ENCODE data around the gene CACNA1A.
"Not testable (repeated sequence)": the region's sequence is repeated elsewhere in the genome, so short reads cannot be mapped to it uniquely, and the experiment has no call there.

Gene CACNA1A

DNA sequence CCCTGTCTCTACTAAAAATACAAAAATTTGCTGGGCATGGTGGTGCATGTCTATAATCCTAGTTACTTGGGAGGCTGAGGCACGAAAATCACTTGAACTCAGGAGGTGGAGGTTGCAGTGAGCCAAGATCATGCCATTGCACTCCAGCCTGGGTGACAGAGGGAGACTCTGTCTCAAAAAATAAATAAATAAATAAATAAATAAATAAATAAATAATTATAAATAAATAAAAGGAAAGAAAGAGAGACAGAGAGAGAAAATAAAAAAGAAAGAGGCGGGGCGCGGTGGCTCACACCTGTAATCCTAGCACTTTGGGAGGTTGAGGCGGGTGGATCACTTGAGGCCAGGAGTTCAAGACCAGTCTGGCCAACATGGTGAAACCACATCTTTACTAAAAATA is 328.7 kb downstream of the CACNA1A start:
- peaks cover 22% of the 10 kb centered on the region for H3K4me1 Mint-ChIP-seq (ENCODE audit: low read depth)
- not testable (repeated sequence) for H3K9me3 Mint-ChIP-seq; H3K4me3 Mint-ChIP-seq; H3K27me3 Mint-ChIP-seq (ENCODE audit: low read depth); H3K36me3 Mint-ChIP-seq (ENCODE audit: low read depth); H3K27ac Mint-ChIP-seq

- Mint-ChIP-seq H3K9me3 (no peaks in the 10 kb centered on the region), H3K36me3 (ENCODE audit: low read depth) (peaks cover 2% of the 10 kb centered on the region), H3K27me3 (ENCODE audit: low read depth) (no peaks in the 10 kb centered on the region), H3K4me3 (no peak overlapping the region), H3K4me1 (ENCODE audit: low read depth) (peaks cover 23% of the 10 kb centered on the region), H3K27ac (no peak overlapping the region)
Observed at GRCh38 chr19:13176345-13176744, 329.9 kb downstream of the CACNA1A start.

GRCh38 chr19:13173139-13173737 is 333.0 kb downstream of the CACNA1A start:
- peak overlapping the region; percentile 55 for H3K4me3 Mint-ChIP-seq
- H3K36me3 Mint-ChIP-seq (ENCODE audit: low read depth): peaks cover 13% of the 10 kb centered on the region
- no peaks in the 10 kb centered on the region for H3K27me3 Mint-ChIP-seq (ENCODE audit: low read depth)
- peaks cover 36% of the 10 kb centered on the region for H3K4me1 Mint-ChIP-seq (ENCODE audit: low read depth)
- H3K9me3 Mint-ChIP-seq: no peaks in the 10 kb centered on the region
- peak overlapping the region; percentile 94 for H3K27ac Mint-ChIP-seq

DNA sequence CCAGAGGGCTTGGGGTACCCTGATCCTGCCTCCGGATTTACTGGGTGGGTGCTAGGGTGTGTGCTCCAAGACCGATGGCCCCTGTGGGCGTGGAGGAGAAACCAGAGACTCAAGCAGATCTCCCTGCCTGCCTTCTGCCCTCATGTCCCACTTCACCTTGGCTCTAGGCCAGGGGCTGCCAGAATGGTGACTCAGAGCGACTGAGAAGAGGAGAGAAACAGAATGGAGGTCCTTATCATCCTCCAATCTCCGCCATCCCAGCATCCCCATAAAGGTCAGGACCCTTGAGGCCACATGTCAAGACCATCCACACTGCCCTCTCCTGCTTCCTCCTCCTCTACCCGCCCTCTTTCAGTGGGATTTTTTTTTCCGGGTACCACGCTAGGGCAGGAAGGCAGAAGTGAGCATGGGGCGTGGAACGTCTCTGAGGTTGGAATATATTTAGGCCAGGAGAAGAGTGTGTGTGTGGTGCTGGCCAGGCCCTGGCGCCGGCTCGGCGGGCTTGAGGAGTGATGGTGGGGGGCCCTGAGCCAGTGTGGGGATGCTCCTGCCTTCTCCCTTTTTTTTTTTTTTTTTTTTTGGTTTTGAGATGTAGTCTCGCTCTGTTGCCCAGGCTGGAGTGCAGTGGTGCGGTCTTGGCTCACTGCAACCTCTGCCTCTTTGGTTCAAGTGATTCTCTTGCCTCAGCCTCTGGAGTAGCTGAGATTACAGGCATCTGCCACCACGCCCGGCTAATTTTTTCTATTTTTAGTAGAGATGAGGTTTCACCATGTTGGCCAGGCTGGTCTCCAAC is 333.7 kb downstream of the CACNA1A start:
- no peaks in the 10 kb centered on the region for H3K27me3 Mint-ChIP-seq (ENCODE audit: low read depth)
- H3K27ac Mint-ChIP-seq: peak overlapping the region; percentile 94
- peaks cover 40% of the 10 kb centered on the region for H3K4me1 Mint-ChIP-seq (ENCODE audit: low read depth)
- H3K9me3 Mint-ChIP-seq: no peaks in the 10 kb centered on the region
- peaks cover 13% of the 10 kb centered on the region for H3K36me3 Mint-ChIP-seq (ENCODE audit: low read depth)
- peak overlapping the region; percentile 55 for H3K4me3 Mint-ChIP-seq

DNA sequence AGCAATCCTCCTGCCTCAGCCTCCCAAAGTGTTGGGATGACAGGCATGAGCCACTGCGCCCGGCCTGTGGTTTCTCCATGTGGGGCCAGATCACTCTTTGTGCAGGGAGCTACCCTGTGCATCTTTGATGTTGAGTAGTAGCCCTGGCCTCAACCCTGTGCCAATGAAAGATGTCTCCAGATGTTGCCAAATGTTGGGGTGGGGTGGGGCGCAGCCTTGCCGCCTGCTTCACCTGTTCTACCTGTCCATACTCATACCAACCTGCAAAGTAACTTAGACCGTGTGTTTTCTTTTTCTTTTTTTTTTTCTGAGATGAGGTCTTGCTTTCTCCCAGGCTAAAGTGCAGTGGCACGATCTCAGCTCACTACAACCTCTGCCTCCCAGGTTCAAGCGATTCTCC is 335.1 kb downstream of the CACNA1A start:
- Mint-ChIP-seq H3K27ac (peak overlapping the region; percentile 66), H3K27me3 (ENCODE audit: low read depth) (no peaks in the 10 kb centered on the region), H3K4me3 (peak overlapping the region; percentile 25), H3K9me3 (no peaks in the 10 kb centered on the region), H3K4me1 (ENCODE audit: low read depth) (peaks cover 48% of the 10 kb centered on the region), H3K36me3 (ENCODE audit: low read depth) (peaks cover 13% of the 10 kb centered on the region)

GRCh38 chr19:13169769-13170168 is 336.5 kb downstream of the CACNA1A start:
- Mint-ChIP-seq H3K9me3 (no peaks in the 10 kb centered on the region), H3K4me1 (ENCODE audit: low read depth) (peaks cover 58% of the 10 kb centered on the region), H3K4me3 (peak overlapping the region; percentile 60), H3K36me3 (ENCODE audit: low read depth) (peaks cover 13% of the 10 kb centered on the region), H3K27ac (peak overlapping the region; percentile 81), H3K27me3 (ENCODE audit: low read depth) (no peaks in the 10 kb centered on the region)

- not testable (repeated sequence) for H3K9me3 Mint-ChIP-seq; H3K27me3 Mint-ChIP-seq (ENCODE audit: low read depth); H3K4me3 Mint-ChIP-seq
- Mint-ChIP-seq H3K36me3 (ENCODE audit: low read depth) (peaks cover 10% of the 10 kb centered on the region), H3K27ac (peak overlapping the region; percentile 77), H3K4me1 (ENCODE audit: low read depth) (peaks cover 57% of the 10 kb centered on the region)
Observed at GRCh38 chr19:13166151-13166550, 340.1 kb downstream of the CACNA1A start.

GRCh38 chr19:13165162-13165997 is 340.9 kb downstream of the CACNA1A start:
- peak overlapping the region; percentile 81 for H3K4me3 Mint-ChIP-seq
- H3K27me3 Mint-ChIP-seq (ENCODE audit: low read depth): no peaks in the 10 kb centered on the region
- H3K4me1 Mint-ChIP-seq (ENCODE audit: low read depth): peaks cover 54% of the 10 kb centered on the region
- H3K27ac Mint-ChIP-seq: peak overlapping the region; percentile 93
- no peaks in the 10 kb centered on the region for H3K9me3 Mint-ChIP-seq
- peaks cover 8% of the 10 kb centered on the region for H3K36me3 Mint-ChIP-seq (ENCODE audit: low read depth)

DNA sequence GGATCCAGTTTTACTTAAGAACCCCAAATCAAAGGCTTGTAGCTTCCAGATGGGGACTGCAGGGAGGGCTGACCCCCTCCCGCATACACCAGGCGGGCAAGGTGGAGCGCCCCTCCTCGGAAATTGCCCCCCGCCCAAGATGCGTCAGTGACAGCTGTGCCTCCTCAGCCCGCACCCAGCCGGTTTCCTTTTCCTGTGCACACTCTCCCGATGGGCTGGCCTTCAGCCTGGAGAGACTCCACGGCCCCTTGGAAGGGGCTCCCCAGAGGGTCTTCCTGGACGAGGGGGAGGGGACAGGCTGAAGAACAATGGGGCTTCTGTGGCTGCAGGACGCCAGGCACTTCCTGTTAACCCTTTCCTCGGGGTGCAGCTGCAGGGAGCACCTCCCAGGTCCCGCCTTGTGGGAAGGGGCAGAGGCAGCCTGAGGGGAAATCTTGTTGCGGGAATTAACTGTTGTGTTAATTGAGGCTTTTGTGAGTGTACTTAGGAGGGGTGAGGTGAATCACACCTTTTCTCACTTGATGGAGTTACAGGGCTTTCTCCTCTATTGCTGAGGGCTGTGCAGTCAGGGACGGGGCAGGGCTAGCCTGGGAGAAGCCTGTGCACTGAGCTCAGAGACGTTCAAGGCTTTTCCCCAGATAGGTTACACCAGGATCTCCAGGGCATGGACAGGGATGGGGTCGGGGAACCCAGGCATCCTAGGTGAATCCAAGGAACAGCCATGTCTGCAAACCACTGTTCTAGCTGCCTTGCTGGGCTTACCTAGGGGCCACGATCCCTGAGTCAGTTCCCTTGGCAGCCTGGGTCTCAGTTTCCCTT is 341.7 kb downstream of the CACNA1A start:
- peak overlapping the region; percentile 81 for H3K4me3 Mint-ChIP-seq
- H3K9me3 Mint-ChIP-seq: no peaks in the 10 kb centered on the region
- peaks cover 50% of the 10 kb centered on the region for H3K4me1 Mint-ChIP-seq (ENCODE audit: low read depth)
- H3K27me3 Mint-ChIP-seq (ENCODE audit: low read depth): no peaks in the 10 kb centered on the region
- peak overlapping the region; percentile 93 for H3K27ac Mint-ChIP-seq
- H3K36me3 Mint-ChIP-seq (ENCODE audit: low read depth): peaks cover 5% of the 10 kb centered on the region

DNA sequence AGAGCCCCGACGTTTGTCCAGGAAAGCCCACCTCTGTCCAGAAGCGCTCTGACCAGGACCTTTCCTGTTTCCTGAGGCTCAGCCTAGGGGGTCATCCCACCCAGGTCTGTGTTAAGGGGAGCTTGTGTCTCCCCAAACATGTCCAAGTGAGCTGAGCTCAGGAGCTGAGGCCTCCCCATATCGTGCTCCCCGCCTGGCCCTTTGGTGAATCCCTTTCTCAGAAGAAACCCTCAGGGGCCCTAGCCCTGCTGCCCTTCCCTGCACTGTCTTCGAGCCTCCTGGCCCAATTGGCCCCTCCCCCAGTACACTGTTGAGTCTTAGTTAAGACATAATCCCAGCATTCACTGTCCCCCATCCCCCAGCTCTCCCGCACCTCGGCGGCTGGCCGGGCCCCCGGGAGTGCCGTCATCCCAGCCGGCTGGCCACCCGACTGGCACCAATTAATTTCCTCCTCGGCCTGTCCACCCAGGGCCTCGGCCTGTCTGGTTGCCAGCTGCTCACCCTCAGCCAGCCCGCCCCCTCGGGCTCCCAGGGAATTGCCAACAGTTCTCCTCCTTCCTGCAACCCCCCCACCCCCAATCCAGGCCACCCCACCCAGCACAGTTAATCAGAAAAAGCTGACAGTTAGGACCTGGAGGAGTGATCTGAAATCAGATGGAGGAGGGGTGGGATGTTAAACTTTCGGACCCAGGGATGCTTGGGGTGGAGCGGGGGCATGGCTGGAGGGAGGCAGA is 342.5 kb downstream of the CACNA1A start:
- peaks cover 3% of the 10 kb centered on the region for H3K36me3 Mint-ChIP-seq (ENCODE audit: low read depth)
- H3K4me3 Mint-ChIP-seq: peak overlapping the region; percentile 81
- H3K4me1 Mint-ChIP-seq (ENCODE audit: low read depth): peaks cover 45% of the 10 kb centered on the region
- no peaks in the 10 kb centered on the region for H3K9me3 Mint-ChIP-seq
- peak overlapping the region; percentile 93 for H3K27ac Mint-ChIP-seq
- no peaks in the 10 kb centered on the region for H3K27me3 Mint-ChIP-seq (ENCODE audit: low read depth)

DNA sequence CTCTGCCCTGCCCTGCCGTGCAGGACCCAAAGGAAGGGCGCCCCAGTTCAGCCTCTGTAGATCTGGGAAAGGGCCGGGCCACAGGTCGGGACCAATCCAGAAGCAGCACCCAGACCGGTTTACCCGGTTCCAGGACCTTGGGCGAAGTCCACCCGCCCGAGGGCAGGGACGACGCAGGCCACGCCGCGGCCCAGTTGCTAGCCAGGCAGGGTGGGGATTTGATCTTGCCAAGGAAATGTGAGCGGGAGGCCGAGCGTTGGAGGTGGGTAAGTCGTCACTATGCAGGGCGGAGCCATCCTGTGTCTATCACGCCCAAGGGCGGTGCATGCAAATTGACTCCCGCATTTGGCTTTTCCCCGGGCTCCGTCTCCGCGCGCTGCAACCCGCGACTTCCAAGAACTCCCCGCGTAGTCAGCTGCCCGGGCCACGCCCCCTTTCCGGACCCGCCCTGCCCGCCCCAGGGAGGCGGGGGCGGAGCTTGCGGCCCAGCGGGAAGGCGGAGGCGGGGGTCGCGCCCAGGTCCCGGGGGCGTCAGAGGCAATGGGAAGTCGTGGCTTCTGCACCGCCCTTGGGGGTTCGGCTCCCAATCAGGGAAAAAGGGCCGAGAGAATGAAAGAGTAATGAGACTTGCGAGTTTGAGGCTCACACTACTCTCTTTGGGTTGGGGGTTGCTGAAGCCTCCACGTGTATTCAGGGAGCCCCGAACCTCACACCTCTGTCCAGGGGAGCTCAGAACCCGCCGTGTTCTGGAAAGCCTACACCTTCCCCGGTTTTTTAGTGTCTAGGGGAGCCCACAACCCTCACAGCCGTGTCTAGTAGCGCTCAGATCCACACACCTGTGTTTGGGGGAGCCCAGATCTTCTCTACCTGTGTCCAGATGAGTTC is 343.3 kb downstream of the CACNA1A start:
- H3K27me3 Mint-ChIP-seq (ENCODE audit: low read depth): no peaks in the 10 kb centered on the region
- no peaks in the 10 kb centered on the region for H3K9me3 Mint-ChIP-seq
- peaks cover 50% of the 10 kb centered on the region for H3K4me1 Mint-ChIP-seq (ENCODE audit: low read depth)
- peaks cover 7% of the 10 kb centered on the region for H3K36me3 Mint-ChIP-seq (ENCODE audit: low read depth)
- H3K4me3 Mint-ChIP-seq: peak overlapping the region; percentile 85
- peak overlapping the region; percentile 93 for H3K27ac Mint-ChIP-seq

DNA sequence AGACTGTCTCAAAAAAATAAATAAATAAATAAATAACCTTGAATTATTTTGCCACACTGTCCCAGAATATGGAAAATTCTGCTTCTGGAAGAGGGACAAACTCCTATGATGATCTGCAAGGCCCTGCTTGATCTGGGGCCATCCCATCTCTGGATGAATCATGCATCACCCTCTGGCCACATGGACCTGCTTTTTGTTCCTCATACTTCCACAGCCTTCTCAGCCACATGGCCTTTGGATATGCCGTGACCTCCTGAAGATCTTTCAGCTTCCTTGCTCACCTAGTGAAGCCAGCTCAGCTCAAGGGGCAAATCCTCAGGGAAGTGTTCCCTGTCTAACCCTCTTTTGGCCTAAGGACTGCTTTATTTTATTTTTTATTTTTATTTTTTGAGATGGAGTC is 345.7 kb downstream of the CACNA1A start:
- H3K36me3 Mint-ChIP-seq (ENCODE audit: low read depth): peaks cover 11% of the 10 kb centered on the region
- no peaks in the 10 kb centered on the region for H3K9me3 Mint-ChIP-seq
- H3K4me1 Mint-ChIP-seq (ENCODE audit: low read depth): peaks cover 51% of the 10 kb centered on the region
- no peak overlapping the region for H3K27ac Mint-ChIP-seq
- H3K27me3 Mint-ChIP-seq (ENCODE audit: low read depth): no peaks in the 10 kb centered on the region
- no peak overlapping the region for H3K4me3 Mint-ChIP-seq

- no peaks in the 10 kb centered on the region for H3K9me3 Mint-ChIP-seq
- H3K36me3 Mint-ChIP-seq (ENCODE audit: low read depth): peaks cover 18% of the 10 kb centered on the region
- no peaks in the 10 kb centered on the region for H3K27me3 Mint-ChIP-seq (ENCODE audit: low read depth)
- peak overlapping the region; percentile 49 for H3K4me3 Mint-ChIP-seq
- H3K27ac Mint-ChIP-seq: peak overlapping the region; percentile 62
- peaks cover 46% of the 10 kb centered on the region for H3K4me1 Mint-ChIP-seq (ENCODE audit: low read depth)
Observed at GRCh38 chr19:13159713-13160112, 346.6 kb downstream of the CACNA1A start.
